HK-2 (cell line): Measurements from ENCODE around the gene CEACAM8.
A peak's percentile ranks its signal among the peaks of the same experiment; 100 is the strongest.
"Not testable (repeated sequence)": the region's sequence is repeated elsewhere in the genome, so short reads cannot be mapped to it uniquely, and the experiment has no call there.

Source experiments
- DNase-seq: peaks from one replicate; pipeline ENCODE4 v3.0.0-alpha.2; 2018; ENCODE audit not compliant: unreplicated experiment

The CEACAM8 gene

GRCh38 chr19:42594617-42595489, at the start of gene CEACAM8:
CEACAM8 (minus strand) TSS chr19:42594924; CDS start chr19:42594828, 96 bp downstream.
- no peak for DNase-seq

GRCh38 chr19:42639324-42640092, 44.8 kb upstream of the CEACAM8 start:
- DNase-seq: not testable (repeated sequence)

- no peak for DNase-seq
Measured at GRCh38 chr19:42635233-42635539, 40.5 kb upstream of the CEACAM8 start.

- DNase-seq: peak; percentile 62
Measured at GRCh38 chr19:42634409-42635232, 39.9 kb upstream of the CEACAM8 start.

- DNase-seq: no peak
Measured at GRCh38 chr19:42629191-42629590, 34.5 kb upstream of the CEACAM8 start.

- DNase-seq: no peak
Measured at GRCh38 chr19:42628411-42629140, 33.9 kb upstream of the CEACAM8 start.

GRCh38 chr19:42627916-42628315, 33.2 kb upstream of the CEACAM8 start:
- DNase-seq: no peak

- DNase-seq: no peak
Measured at GRCh38 chr19:42626181-42626580, 31.5 kb upstream of the CEACAM8 start.

GRCh38 chr19:42619271-42619670, 24.5 kb upstream of the CEACAM8 start:
- DNase-seq: no peak

GRCh38 chr19:42613666-42614065, 18.9 kb upstream of the CEACAM8 start:
- no peak for DNase-seq

GRCh38 chr19:42610401-42610915, 15.7 kb upstream of the CEACAM8 start:
- DNase-seq: not testable (repeated sequence)

GRCh38 chr19:42606660-42607351, 12.1 kb upstream of the CEACAM8 start:
- DNase-seq: peak; percentile 84

GRCh38 chr19:42601811-42602443, 7.2 kb upstream of the CEACAM8 start:
- DNase-seq: peak; percentile 47

GRCh38 chr19:42596391-42597072, 1.8 kb upstream of the CEACAM8 start:
- DNase-seq: peak; percentile 44

GRCh38 chr19:42595550-42596172, 937 bp upstream of the CEACAM8 start:
- no peak for DNase-seq

GRCh38 chr19:42589792-42590191, 4.9 kb downstream of the CEACAM8 start:
- no peak for DNase-seq

GRCh38 chr19:42584466-42584865, 10.3 kb downstream of the CEACAM8 start:
- DNase-seq: no peak

- DNase-seq: no peak
Measured at GRCh38 chr19:42577016-42577415, 17.7 kb downstream of the CEACAM8 start.

GRCh38 chr19:42576241-42576640, 18.5 kb downstream of the CEACAM8 start:
- DNase-seq: no peak
